Loucy (cell line): ENCODE measurements around the gene PSPC1.

Experiments
- EZH2phosphoT487 ChIP-seq: fragments of 200-600 bp; IDR thresholded peaks from 2 replicates; pipeline ENCODE4 v1.6.1; 2018; ENCODE audit warnings: antibody characterized with exemption, mild to moderate bottlenecking, moderate library complexity, borderline replicate concordance
- TF ChIP-seq, protein P1 (sequence below): fragments of 200-600 bp; sonication (generic); conservative IDR thresholded peaks from 2 replicates; pipeline ENCODE4 v1.5.1; 2014; ENCODE audit warnings: mild to moderate bottlenecking, antibody characterized with exemption, low read length

GRCh38 chr13:19695829-19696228 is 86.9 kb downstream of the PSPC1 start:
- TF ChIP-seq, protein P1, sequence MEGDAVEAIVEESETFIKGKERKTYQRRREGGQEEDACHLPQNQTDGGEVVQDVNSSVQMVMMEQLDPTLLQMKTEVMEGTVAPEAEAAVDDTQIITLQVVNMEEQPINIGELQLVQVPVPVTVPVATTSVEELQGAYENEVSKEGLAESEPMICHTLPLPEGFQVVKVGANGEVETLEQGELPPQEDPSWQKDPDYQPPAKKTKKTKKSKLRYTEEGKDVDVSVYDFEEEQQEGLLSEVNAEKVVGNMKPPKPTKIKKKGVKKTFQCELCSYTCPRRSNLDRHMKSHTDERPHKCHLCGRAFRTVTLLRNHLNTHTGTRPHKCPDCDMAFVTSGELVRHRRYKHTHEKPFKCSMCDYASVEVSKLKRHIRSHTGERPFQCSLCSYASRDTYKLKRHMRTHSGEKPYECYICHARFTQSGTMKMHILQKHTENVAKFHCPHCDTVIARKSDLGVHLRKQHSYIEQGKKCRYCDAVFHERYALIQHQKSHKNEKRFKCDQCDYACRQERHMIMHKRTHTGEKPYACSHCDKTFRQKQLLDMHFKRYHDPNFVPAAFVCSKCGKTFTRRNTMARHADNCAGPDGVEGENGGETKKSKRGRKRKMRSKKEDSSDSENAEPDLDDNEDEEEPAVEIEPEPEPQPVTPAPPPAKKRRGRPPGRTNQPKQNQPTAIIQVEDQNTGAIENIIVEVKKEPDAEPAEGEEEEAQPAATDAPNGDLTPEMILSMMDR: no peak
- TF ChIP-seq EZH2phosphoT487: no peak
